Activated CD8-positive, alpha-beta T cell treated with anti-CD3 and anti-CD28 coated beads for 36 hours (primary cell): Measurements from ENCODE around the gene AADACL4. TPM values are rescaled to one million over a fixed set of nuclear protein-coding genes. Genes with fewer than 3 reads are reported as not detected.
A peak's percentile ranks its signal among the peaks of the same experiment; 100 is the strongest.

Source experiments
- ATAC-seq: fragments of 200-7000 bp; cut with Tn5 transposase; one replicate; pipeline ENCODE4 v1.10.0; 2021; ENCODE audit warnings: mild to moderate bottlenecking, moderate library complexity
- CTCF ChIA-PET: fragments of 350-600 bp; sonication (Branson Sonifier 250); formaldehyde crosslinking; loops from one replicate; lab custom pipeline; 2021; ENCODE audit warnings: antibody characterized with exemption; lab: Charles Lee
- POLR2A ChIA-PET: fragments of 350-600 bp; sonication (Branson Sonifier 250); formaldehyde crosslinking; loops from one replicate; lab custom pipeline; 2021; ENCODE audit warnings: antibody characterized with exemption; lab: Charles Lee
- DNase-seq: peaks from one replicate; pipeline ENCODE4 v3.0.0-alpha.2; 2020
- H3K27ac Mint-ChIP-seq: one replicate; pipeline ENCODE4 v1.8.0; 2021; ENCODE audit warnings: mild to moderate bottlenecking, mixed read lengths
- H3K27me3 Mint-ChIP-seq: one replicate; pipeline ENCODE4 v1.8.0; 2021; ENCODE audit warnings: mixed read lengths
- H3K36me3 Mint-ChIP-seq: one replicate; pipeline ENCODE4 v1.8.0; 2021; ENCODE audit warnings: low read depth, mixed read lengths
- H3K4me1 Mint-ChIP-seq: one replicate; pipeline ENCODE4 v1.8.0; 2021; ENCODE audit warnings: low read depth, mixed read lengths
- H3K4me3 Mint-ChIP-seq: one replicate; pipeline ENCODE4 v1.8.0; 2021; ENCODE audit warnings: mild to moderate bottlenecking, moderate library complexity, mixed read lengths
- H3K9me3 Mint-ChIP-seq: one replicate; pipeline ENCODE4 v1.8.0; 2021; ENCODE audit warnings: mixed read lengths
- CTCF ChIP-seq: fragments of 200-600 bp; IDR thresholded peaks from one replicate; pipeline ENCODE4 v1.8.0; 2022; ENCODE audit warnings: antibody characterized with exemption, mild to moderate bottlenecking
- intact Hi-C: fragments of 100-400 bp; cut with micrococcal nuclease; formaldehyde crosslinking; loops from one replicate; pipeline ENCODE4 v1.10.0; 2022
- total RNA-seq, 2 experiments: library from RNA; stranded (reverse); gene quantifications; one replicate each; pipeline ENCODE4 v1.2.3, GENCODE V29; 2021

The AADACL4 gene
- total RNA-seq, 2 experiments from 2014 or later, result not detected

- peaks cover 81% of the 10 kb centered on the region for H3K36me3 Mint-ChIP-seq
- no peaks in the 10 kb centered on the region for H3K27me3 Mint-ChIP-seq
- POLR2A ChIA-PET, result interaction anchor here (0.6 to 2.0 kb wide), 2 partner anchors 9 to 103 kb away, joined by 3 to 5 read pairs; no protein-coding TSS in a partner anchor
- DNase-seq, result no peak
- peak overlapping the region; percentile 37 for H3K27ac Mint-ChIP-seq
- H3K4me3 Mint-ChIP-seq, result peak overlapping the region; percentile 96
- CTCF ChIA-PET, result interaction anchor here (1.0 kb wide), 1 partner anchor 45 kb away, joined by 3 read pairs; no protein-coding TSS in a partner anchor
- no peaks in the 10 kb centered on the region for H3K9me3 Mint-ChIP-seq
- intact Hi-C loops, result no loop called here
- ATAC-seq, result no peak
- TF ChIP-seq CTCF, result no peak
- peaks cover 59% of the 10 kb centered on the region for H3K4me1 Mint-ChIP-seq
Measured at GRCh38 chr1:12613180-12613579, 30.7 kb upstream of the AADACL4 start.

- peaks cover 67% of the 10 kb centered on the region for H3K36me3 Mint-ChIP-seq
- intact Hi-C loops, result loop anchor here (5.0 kb wide), 1 partner anchor 102 kb away; no protein-coding TSS in a partner anchor
- H3K9me3 Mint-ChIP-seq, result no peaks in the 10 kb centered on the region
- ATAC-seq (no peak), DNase-seq (no peak)
- POLR2A ChIA-PET, result interaction anchor here (0.6 to 5.6 kb wide), 4 partner anchors 10 to 302 kb away, joined by 3 to 43 read pairs (median 4); no protein-coding TSS in a partner anchor
- H3K4me3 Mint-ChIP-seq, result peak overlapping the region; percentile 96
- CTCF ChIA-PET, result interaction anchor here (1.2 to 6.4 kb wide), 3 partner anchors 9 to 212 kb away, joined by 3 to 34 read pairs (median 23); no protein-coding TSS in a partner anchor
- peaks cover 57% of the 10 kb centered on the region for H3K4me1 Mint-ChIP-seq
- TF ChIP-seq CTCF, result no peak
- H3K27me3 Mint-ChIP-seq, result no peaks in the 10 kb centered on the region
- H3K27ac Mint-ChIP-seq, result peak overlapping the region; percentile 54
Measured at GRCh38 chr1:12614402-12615158, 29.3 kb upstream of the AADACL4 start.

GRCh38 chr1:12615159-12615864, 28.6 kb upstream of the AADACL4 start:
- intact Hi-C loops, result loop anchor here (5.0 kb wide), 1 partner anchor 103 kb away; no protein-coding TSS in a partner anchor
- Mint-ChIP-seq H3K9me3 (no peaks in the 10 kb centered on the region), H3K4me1 (peaks cover 57% of the 10 kb centered on the region), H3K27ac (peak overlapping the region; percentile 99), H3K36me3 (peaks cover 63% of the 10 kb centered on the region), H3K4me3 (peak overlapping the region; percentile 96), H3K27me3 (no peaks in the 10 kb centered on the region)
- POLR2A ChIA-PET, result interaction anchor here (1.1 to 5.6 kb wide), 6 partner anchors 11 to 707 kb away, joined by 3 to 43 read pairs (median 4); no protein-coding TSS in a partner anchor
- TF ChIP-seq CTCF, result no peak
- ATAC-seq (no peak), DNase-seq (no peak)
- CTCF ChIA-PET, result interaction anchor here (0.8 to 6.4 kb wide), 5 partner anchors 10 to 213 kb away, joined by 3 to 34 read pairs (median 3); no protein-coding TSS in a partner anchor

GRCh38 chr1:12615865-12616708, 27.8 kb upstream of the AADACL4 start:
- POLR2A ChIA-PET, result interaction anchor here (0.6 to 5.6 kb wide), 15 partner anchors 11 to 708 kb away, joined by 3 to 43 read pairs (median 4); no protein-coding TSS in a partner anchor
- H3K4me3 Mint-ChIP-seq, result peak overlapping the region; percentile 96
- CTCF ChIA-PET, result interaction anchor here (0.6 to 6.4 kb wide), 10 partner anchors 11 to 298 kb away, joined by 3 to 34 read pairs (median 3); no protein-coding TSS in a partner anchor
- no peak for ATAC-seq
- intact Hi-C loops, result loop anchor here (5.0 kb wide), 1 partner anchor 104 kb away; no protein-coding TSS in a partner anchor
- H3K36me3 Mint-ChIP-seq, result peaks cover 55% of the 10 kb centered on the region
- H3K9me3 Mint-ChIP-seq, result no peaks in the 10 kb centered on the region
- H3K27ac Mint-ChIP-seq, result peak overlapping the region; percentile 99
- no peaks in the 10 kb centered on the region for H3K27me3 Mint-ChIP-seq
- H3K4me1 Mint-ChIP-seq, result peaks cover 56% of the 10 kb centered on the region
- DNase-seq, result peak; percentile 24
- TF ChIP-seq CTCF, result no peak
